22Rv1 (cell line): ENCODE measurements around the gene RPUSD1.

ENCODE experiments used
- H3K27ac ChIP-seq: fragments of 450-650 bp; 2 replicates; pipeline ENCODE4 v1.5.1; 2017
- ZFX ChIP-seq: fragments of 450-650 bp; IDR thresholded peaks from 2 replicates; pipeline ENCODE4 v1.6.1; 2017; ENCODE audit warnings: antibody characterized with exemption, borderline replicate concordance
- TF ChIP-seq, protein P1 (sequence below): fragments of 450-650 bp; IDR thresholded peaks from 2 replicates; pipeline ENCODE4 v1.5.1; 2017; ENCODE audit warnings: mild to moderate bottlenecking

The RPUSD1 gene

DNA sequence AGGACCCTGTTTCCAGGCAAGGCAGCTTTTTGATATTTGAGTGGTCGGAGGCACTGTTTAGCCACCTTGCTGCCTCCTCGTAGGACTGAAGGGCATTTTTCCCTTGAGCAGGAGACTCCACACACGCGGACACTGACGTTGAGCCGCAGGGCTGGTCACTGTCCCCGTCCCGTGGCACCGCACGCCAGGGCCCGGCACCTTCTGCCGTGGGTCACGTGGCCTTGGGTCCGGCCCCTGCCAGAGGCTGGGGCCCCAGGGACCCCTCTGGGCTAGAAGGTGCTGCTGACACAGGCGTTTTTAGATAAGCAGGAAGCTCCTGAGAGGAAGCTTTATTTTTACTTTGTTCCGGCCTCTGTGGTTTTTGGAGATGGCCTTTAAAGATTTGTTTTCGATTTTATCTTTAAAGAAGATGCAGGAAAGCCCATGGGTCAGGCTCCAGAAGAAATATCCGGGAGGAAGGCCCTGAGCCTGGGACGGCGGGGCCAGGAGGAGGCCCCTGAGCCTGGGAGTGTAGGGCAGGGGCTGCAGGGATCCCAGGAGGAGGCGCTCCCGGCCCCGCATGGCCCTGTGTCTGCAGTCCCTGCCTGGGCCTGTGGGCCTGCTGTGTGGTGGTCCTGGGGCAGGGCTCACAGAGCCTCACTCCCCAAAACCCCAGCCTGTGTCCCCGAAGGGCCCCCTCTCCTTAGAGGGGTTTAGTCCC, 42.8 kb upstream of the RPUSD1 start:
- no peak for TF ChIP-seq ZFX
- TF ChIP-seq, protein P1, sequence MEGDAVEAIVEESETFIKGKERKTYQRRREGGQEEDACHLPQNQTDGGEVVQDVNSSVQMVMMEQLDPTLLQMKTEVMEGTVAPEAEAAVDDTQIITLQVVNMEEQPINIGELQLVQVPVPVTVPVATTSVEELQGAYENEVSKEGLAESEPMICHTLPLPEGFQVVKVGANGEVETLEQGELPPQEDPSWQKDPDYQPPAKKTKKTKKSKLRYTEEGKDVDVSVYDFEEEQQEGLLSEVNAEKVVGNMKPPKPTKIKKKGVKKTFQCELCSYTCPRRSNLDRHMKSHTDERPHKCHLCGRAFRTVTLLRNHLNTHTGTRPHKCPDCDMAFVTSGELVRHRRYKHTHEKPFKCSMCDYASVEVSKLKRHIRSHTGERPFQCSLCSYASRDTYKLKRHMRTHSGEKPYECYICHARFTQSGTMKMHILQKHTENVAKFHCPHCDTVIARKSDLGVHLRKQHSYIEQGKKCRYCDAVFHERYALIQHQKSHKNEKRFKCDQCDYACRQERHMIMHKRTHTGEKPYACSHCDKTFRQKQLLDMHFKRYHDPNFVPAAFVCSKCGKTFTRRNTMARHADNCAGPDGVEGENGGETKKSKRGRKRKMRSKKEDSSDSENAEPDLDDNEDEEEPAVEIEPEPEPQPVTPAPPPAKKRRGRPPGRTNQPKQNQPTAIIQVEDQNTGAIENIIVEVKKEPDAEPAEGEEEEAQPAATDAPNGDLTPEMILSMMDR: no peak
- H3K27ac ChIP-seq: no peak overlapping the region

DNA sequence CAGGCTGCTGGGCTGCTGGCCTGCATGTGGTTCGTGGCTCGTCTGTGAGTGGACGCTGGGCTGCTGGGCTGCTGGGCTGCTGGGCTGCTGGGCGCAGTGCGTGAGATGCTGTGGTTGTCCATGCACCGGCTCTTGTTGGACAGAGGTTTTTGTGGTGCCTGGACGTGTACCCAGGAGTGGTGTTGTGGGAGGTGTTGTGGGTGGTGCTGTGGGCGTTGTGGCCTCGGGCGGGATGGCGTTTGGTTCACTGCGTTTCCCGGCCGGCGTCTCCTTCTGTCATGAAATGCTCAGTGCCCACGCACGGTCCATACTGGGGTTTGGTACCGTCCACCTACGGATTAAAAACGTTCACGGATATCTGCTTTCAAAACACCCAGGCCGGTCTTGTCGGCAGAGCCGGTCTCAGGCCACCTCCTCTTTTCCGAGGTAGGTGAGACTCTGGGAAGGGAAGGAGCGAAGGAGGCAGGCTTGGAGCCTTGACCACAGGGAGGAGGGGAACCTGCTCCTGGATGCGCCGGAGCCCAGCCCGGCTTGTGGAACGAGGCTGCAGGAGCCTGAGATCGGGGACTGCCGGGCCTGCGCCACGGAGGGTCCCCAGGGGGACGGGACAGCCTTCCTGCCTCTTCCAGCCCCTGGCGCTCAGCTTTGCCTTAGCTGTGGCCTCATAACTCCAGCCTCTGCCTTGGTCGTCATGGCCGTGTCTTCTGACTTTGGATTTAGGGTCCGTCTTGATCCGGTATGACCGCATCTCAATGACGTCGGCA, 42.1 kb upstream of the RPUSD1 start:
- TF ChIP-seq, protein P1: no peak
- TF ChIP-seq ZFX: no peak
- H3K27ac ChIP-seq: no peak overlapping the region

DNA sequence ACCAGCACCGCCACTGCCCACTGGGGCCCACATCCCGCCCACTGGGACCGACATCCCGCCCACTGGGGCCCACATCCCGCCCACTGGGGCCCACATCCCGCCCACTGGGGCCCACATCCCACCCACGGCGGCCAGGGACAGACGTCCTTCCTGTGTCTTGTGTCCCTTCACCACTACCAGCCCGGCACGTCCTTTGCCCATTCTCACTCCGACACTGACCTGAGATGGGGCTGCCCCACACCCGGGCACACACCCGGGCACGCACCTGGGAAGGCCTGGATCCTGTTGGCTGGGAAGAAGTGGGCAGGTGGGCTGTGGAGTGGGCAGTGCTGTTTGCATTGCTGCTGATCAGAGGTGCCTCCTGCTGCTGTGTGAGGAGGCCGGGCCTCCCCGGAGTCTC, 40.7 kb upstream of the RPUSD1 start:
- no peak overlapping the region for H3K27ac ChIP-seq
- no peak for TF ChIP-seq ZFX
- TF ChIP-seq, protein P1: no peak

DNA sequence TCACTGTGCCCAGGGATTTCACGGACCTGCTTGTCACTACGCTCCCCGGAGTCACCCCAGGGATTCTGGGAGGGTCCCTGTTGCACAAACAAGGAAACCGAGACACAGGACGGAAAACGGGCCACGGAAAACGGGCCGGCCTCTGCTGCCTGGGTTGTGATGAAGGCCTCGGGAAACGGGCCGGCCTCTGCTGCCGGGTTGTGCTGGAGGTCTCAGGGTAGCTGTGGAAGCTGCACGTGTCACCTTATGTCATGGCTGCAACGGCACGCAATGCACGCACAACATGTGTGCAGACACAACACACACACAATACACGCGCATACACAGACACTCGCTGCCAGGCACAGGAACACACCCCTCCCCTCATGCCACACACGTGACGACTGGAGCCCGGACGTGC, 39.3 kb upstream of the RPUSD1 start:
- TF ChIP-seq, protein P1: no peak
- TF ChIP-seq ZFX: no peak
- H3K27ac ChIP-seq: no peak overlapping the region

DNA sequence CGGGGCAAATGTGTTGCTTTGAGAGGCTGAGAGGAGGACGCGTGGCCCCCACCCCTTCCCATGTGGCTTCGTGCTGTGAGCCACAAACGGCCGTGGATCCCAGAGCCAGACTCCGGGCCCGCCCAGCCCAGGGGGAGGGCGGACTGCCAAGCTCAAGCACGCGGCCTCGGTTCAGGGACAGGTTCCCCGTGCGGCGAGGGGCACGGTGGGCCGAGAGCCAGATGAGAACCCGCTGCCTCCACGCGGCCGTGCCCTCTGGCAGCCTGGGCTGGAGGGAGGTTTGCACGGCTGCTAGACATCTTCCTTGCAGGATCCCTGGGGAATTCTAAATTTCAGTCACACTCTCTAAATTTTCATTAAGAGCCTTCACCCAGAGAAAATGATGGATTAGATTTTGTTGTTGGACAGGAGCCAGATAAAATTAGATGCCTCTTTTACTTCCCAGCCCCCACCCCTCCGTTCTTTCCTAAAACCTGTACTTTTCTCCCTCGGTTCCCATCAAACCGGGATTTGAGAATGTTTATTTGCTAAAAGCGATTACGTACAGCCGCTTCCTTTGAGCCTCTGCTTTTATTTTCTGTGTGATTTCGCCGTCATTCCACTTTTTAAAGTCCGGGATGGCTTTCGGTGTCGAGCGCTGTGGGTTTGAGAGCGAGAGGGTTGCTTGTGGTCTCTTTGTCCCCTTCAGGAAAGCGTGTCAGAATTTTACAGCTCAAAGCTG, 37.3 kb upstream of the RPUSD1 start:
- TF ChIP-seq ZFX: no peak
- no peak overlapping the region for H3K27ac ChIP-seq

DNA sequence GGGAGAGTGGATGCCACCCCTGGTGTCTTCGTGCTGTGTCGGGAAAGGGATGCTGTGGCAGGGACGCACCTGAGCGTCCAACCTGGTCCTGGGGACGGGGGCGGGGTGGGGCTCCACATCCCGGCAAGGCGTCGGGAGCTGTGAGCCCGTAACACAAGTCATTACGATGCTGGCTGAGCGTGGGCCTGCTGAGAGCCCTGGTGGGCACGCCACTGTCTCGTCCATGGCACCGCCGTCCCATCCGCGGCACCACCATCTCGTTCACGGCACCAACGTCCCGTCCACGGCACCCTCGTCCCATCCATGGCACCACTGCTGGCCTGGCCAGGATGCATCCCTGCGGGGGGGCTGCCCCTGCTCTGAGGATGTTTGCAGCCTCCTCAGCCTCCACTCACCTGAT, 36.4 kb upstream of the RPUSD1 start:
- TF ChIP-seq ZFX: no peak
- TF ChIP-seq, protein P1: no peak
- no peak overlapping the region for H3K27ac ChIP-seq

DNA sequence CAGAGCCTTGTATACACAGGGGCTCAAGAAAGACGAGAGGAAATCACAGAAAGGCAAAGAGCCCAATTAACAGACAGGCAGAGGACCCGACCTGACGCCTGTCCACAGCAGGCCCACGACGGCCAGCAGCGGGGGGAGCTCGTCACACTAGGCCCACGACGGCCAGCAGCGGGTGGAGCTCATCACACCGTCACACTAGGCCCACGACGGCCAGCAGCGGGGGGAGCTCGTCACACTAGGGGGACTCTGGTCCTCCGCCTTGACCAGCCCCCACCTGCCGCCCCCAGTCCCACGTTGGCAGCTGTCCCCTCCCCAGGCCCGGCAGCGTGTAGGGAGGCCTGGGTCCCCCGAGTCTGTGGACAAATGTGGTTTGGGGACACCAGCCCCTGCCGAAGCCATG, 36.0 kb upstream of the RPUSD1 start:
- no peak for TF ChIP-seq ZFX
- TF ChIP-seq, protein P1: no peak
- H3K27ac ChIP-seq: no peak overlapping the region
